Measurements from ENCODE around the gene TIGD7. TPM values are rescaled to one million over a fixed set of nuclear protein-coding genes. Genes with fewer than 3 reads are reported as not detected.

Gene TIGD7
- total RNA-seq, 2 experiments from 2014 or later, result 4.0 to 4.7 TPM

DNA sequence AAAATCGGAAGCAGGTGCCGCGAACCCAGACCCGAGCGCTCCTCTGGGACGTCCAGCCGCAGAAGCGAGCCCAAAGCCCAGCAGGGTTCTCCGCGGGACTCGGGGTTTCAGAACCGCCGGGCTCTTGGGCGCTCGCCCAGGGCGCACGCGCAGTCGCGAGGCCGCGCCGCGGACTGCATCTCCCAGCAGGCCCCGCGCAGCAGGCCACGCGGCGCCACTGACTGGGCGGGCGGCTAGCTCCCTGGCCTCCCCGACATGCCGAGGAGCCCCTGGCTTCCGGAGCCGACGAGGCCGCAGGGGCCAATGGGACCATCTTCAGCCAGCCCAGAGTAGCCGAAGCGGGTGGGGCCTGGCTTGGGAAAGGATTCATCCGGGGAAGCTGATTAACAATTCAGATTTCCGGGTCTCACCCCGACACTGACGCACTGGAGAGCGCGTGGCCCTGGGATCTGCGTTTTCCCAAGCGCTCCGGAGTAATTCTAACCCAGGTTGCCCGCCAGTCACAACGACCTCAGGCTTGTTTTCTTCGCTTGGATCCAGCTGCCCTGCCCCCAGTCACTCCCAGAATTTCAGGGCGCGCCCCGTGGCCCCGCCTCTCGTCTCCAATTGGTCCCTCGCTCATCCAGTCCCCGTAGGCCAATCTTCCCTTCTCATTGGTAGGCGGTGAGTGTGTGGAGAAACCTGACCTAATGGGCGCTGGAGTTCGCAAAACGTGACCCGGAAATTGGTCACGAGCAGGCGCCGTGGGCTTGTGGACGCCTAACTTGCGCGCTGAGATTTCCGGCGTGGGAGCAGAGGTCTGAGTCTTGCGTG, 22.3 kb downstream of the TIGD7 start, which contains the start of gene ZNF263:
ZNF263 (plus strand) TSS at position 762 of the 813 bp plus-strand sequence. CDS start 328 bp downstream, outside the sequence.
- CTCF ChIA-PET, result interaction anchor here (0.9 to 9.6 kb wide), 6 partner anchors 18 to 329 kb away, joined by 3 to 98 read pairs (median 3); no protein-coding TSS in a partner anchor
- peaks cover 9% of the 10 kb centered on the region for H3K9me3 Mint-ChIP-seq
- POLR2A ChIA-PET, result interaction anchor here (0.6 to 4.6 kb wide), 13 partner anchors 9 to 432 kb away, joined by 3 to 25 read pairs (median 5); partner anchors contain the start of genes OR1F1, TIGD7 and ZNF75A
- H3K4me1 Mint-ChIP-seq (ENCODE audit: low read depth), result peaks cover 27% of the 10 kb centered on the region
- no peaks in the 10 kb centered on the region for H3K27me3 Mint-ChIP-seq
- intact Hi-C loops (cut with micrococcal nuclease), result loop anchor here (5.0 kb wide), 1 partner anchor 174 kb away; no protein-coding TSS in a partner anchor
- DNase-seq, result peak; percentile 95
- ATAC-seq, result peak; percentile 89
- H3K27ac Mint-ChIP-seq, result peak within 1 kb of the TSS; percentile 98
- H3K4me3 Mint-ChIP-seq, result peak within 1 kb of the TSS; percentile 94
- peaks cover 41% of the 10 kb centered on the region for H3K36me3 Mint-ChIP-seq (ENCODE audit: low read depth)
- TF ChIP-seq, protein P1, sequence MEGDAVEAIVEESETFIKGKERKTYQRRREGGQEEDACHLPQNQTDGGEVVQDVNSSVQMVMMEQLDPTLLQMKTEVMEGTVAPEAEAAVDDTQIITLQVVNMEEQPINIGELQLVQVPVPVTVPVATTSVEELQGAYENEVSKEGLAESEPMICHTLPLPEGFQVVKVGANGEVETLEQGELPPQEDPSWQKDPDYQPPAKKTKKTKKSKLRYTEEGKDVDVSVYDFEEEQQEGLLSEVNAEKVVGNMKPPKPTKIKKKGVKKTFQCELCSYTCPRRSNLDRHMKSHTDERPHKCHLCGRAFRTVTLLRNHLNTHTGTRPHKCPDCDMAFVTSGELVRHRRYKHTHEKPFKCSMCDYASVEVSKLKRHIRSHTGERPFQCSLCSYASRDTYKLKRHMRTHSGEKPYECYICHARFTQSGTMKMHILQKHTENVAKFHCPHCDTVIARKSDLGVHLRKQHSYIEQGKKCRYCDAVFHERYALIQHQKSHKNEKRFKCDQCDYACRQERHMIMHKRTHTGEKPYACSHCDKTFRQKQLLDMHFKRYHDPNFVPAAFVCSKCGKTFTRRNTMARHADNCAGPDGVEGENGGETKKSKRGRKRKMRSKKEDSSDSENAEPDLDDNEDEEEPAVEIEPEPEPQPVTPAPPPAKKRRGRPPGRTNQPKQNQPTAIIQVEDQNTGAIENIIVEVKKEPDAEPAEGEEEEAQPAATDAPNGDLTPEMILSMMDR (IDR thresholded peaks at IDR 0.05), result no peak

GRCh38 chr16:3282103-3282729, 23.0 kb downstream of the TIGD7 start:
- ChIA-PET POLR2A (interaction anchor here (0.6 to 3.8 kb wide), 7 partner anchors 10 to 125 kb away, joined by 3 to 25 read pairs (median 7); partner anchors contain the start of gene OR1F1), CTCF (interaction anchor here (0.9 to 9.6 kb wide), 4 partner anchors 17 to 330 kb away, joined by 3 to 98 read pairs (median 4); no protein-coding TSS in a partner anchor)
- DNase-seq, result no peak
- Mint-ChIP-seq H3K36me3 (ENCODE audit: low read depth) (peaks cover 34% of the 10 kb centered on the region), H3K4me1 (ENCODE audit: low read depth) (peaks cover 27% of the 10 kb centered on the region), H3K27ac (peak overlapping the region; percentile 98), H3K9me3 (peaks cover 5% of the 10 kb centered on the region), H3K4me3 (peak overlapping the region; percentile 94), H3K27me3 (no peaks in the 10 kb centered on the region)
- peak; percentile 35 for ATAC-seq
- intact Hi-C loops (cut with micrococcal nuclease), result loop anchor here (5.0 kb wide), 1 partner anchor 175 kb away; no protein-coding TSS in a partner anchor
- TF ChIP-seq, protein P1 (IDR thresholded peaks at IDR 0.05), result peak; percentile 31

DNA sequence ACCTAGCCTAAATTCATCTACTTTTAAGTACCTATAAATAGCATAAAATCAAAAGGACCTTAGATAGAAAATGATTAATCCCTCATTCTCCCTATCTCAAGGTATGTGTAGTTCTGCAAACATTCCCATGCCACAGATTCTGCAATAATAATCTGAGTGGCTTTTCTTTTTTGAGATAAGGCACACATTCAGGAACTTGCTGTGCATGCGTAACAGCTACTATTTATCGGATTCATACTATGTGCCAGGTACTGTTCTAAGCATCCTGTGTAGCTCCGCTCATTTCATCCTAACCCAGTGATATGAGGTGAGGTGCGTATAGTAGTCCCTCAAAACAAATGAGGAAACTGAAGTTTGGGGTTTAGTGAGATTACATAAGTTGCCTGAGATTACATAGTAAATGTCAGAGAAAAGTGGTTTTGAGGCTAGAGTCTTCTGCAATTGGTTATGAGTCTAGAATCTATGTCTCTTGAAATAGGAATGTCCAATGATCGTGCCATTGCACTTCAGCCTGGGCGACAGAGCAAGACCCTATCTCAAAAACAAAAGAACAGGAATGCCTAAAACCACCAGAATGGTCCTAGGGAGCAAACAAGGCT, 23.9 kb downstream of the TIGD7 start:
- Mint-ChIP-seq H3K36me3 (ENCODE audit: low read depth) (peaks cover 25% of the 10 kb centered on the region), H3K4me1 (ENCODE audit: low read depth) (peaks cover 24% of the 10 kb centered on the region), H3K27ac (no peak overlapping the region), H3K27me3 (no peaks in the 10 kb centered on the region), H3K9me3 (peaks cover 2% of the 10 kb centered on the region), H3K4me3 (peak overlapping the region; percentile 94)
- TF ChIP-seq, protein P1 (IDR thresholded peaks at IDR 0.05), result no peak
- ATAC-seq (no peak), DNase-seq (no peak)
- ChIA-PET POLR2A (interaction anchor here (0.8 kb wide), 1 partner anchor 44 kb away, joined by 3 read pairs; no protein-coding TSS in a partner anchor), CTCF (interaction anchor here (9.6 kb wide), 1 partner anchor 16 kb away, joined by 98 read pairs; no protein-coding TSS in a partner anchor)
- intact Hi-C loops (cut with micrococcal nuclease), result loop anchor here (5.0 kb wide), 1 partner anchor 176 kb away; no protein-coding TSS in a partner anchor

DNA sequence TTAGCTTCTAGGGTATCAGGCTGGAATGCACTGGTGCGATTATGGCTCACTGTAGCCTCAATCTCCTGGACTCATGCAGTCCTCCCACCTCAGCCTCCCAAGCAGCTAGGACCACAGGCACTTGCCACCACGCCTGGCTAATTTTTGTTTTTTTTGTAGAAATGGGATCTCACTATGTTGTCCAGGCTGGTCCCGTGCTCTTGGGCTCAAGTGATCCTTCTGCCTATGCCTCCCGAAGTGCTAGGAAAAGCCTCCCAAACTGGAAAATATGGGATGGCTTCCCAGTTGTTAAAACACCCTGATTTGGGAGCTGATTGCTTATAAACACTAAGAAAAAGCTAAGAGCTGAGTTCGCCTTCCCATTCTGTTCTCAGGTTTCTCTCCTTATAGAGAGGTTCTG, 28.6 kb downstream of the TIGD7 start:
- DNase-seq (no peak), ATAC-seq (no peak)
- TF ChIP-seq, protein P1 (IDR thresholded peaks at IDR 0.05), result no peak
- peaks cover 2% of the 10 kb centered on the region for H3K4me1 Mint-ChIP-seq (ENCODE audit: low read depth)
- intact Hi-C loops (cut with micrococcal nuclease), result no loop called here
- POLR2A ChIA-PET, result interaction anchor here (0.7 to 1.3 kb wide), 3 partner anchors 11 to 56 kb away, joined by 3 read pairs; no protein-coding TSS in a partner anchor
- CTCF ChIA-PET, result interaction anchor here (0.9 to 9.6 kb wide), 3 partner anchors 12 to 248 kb away, joined by 3 to 98 read pairs (median 4); no protein-coding TSS in a partner anchor
- H3K36me3 Mint-ChIP-seq (ENCODE audit: low read depth), result no peaks in the 10 kb centered on the region
- no peaks in the 10 kb centered on the region for H3K27me3 Mint-ChIP-seq
- no peak overlapping the region for H3K27ac Mint-ChIP-seq
- no peaks in the 10 kb centered on the region for H3K9me3 Mint-ChIP-seq
- no peak overlapping the region for H3K4me3 Mint-ChIP-seq

All from activated CD8-positive, alpha-beta T cell treated with anti-CD3 and anti-CD28 coated beads for 36 hours (primary cell).